ENCODE measurements around the gene TMEM147. TPM values are rescaled to one million over a fixed set of nuclear protein-coding genes. Genes with fewer than 3 reads are reported as not detected.
A peak's percentile ranks its signal among the peaks of the same experiment; 100 is the strongest.

The TMEM147 gene
- total and polyA plus RNA-seq, 2 of the 4 experiments (the other 2 are of a cell fraction) = 67.6 to 108 TPM

GRCh38 chr19:35522745-35523327, 22.6 kb upstream of the TMEM147 start:
- no peak overlapping the region for H3K9ac ChIP-seq (ENCODE audit: low read depth, low read length)
- H3K4me2 ChIP-seq (ENCODE audit: low read depth, low read length) = no peak overlapping the region
- no peak overlapping the region for H3K18ac ChIP-seq (ENCODE audit: low read depth, low read length)
- peaks cover 7% of the 10 kb centered on the region for H3K4me1 ChIP-seq (ENCODE audit: control insufficient read depth, insufficient read depth, low read length)
- H3K4me3 ChIP-seq (ENCODE audit: insufficient read depth, low read depth, low read length) = no peak overlapping the region
- no peak overlapping the region for H2BK20ac ChIP-seq (ENCODE audit: low read depth, low read length)
- H3K79me1 ChIP-seq (ENCODE audit: low read depth in 1 of 2, low read length in 2 of 2) = 0 out of 4 replicates have a peak, but pooled peaks cover 0 to 3% of the 10 kb centered on the region in 2 experiments
- no peak overlapping the region for H3K14ac ChIP-seq (replicated peaks; ENCODE audit: low read depth, low read length)
- H4K8ac ChIP-seq (ENCODE audit: low read depth in 2 of 2, low read length in 2 of 2) = no peak overlapping the region
- H2BK15ac ChIP-seq (ENCODE audit: low read depth, low read length) = no peak overlapping the region
- in situ Hi-C loops (cut with MboI; ENCODE audit: low sequenced_read_pairs) = no loop called here
- no peak overlapping the region for H2BK5ac ChIP-seq (ENCODE audit: low read depth, low read length, poor library complexity, severe bottlenecking)
- H3K23ac ChIP-seq (ENCODE audit: low read depth, low read length) = no peak overlapping the region
- H4K91ac ChIP-seq (ENCODE audit: insufficient read depth, low read depth, low read length) = no peak overlapping the region
- no TSS peak for BruUV-seq (replicated peaks)
- no peaks in the 10 kb centered on the region for H4K20me1 ChIP-seq (ENCODE audit: insufficient read depth, low read length)
- ATAC-seq (ENCODE audit: low read depth) (no peak), DNase-seq (no peak)
- no peaks in the 10 kb centered on the region for H3K9me3 ChIP-seq (ENCODE audit: control insufficient read depth, insufficient read depth, low read length)
- H3K56ac ChIP-seq (ENCODE audit: extremely low read depth, insufficient read depth, low read length) = no peak overlapping the region
- no peak overlapping the region for H2AK5ac ChIP-seq (ENCODE audit: low read depth, low read length)
- ChIA-PET CTCF (no interaction called here), POLR2A (ENCODE audit: unreplicated experiment) (no interaction called here)
- no peak overlapping the region for H2BK120ac ChIP-seq (ENCODE audit: low read depth, low read length)
- H2AK9ac ChIP-seq (replicated peaks; ENCODE audit: low read depth, low read length, poor library complexity) = no peak overlapping the region
- dilution Hi-C loops (cut with HindIII; ENCODE audit: low sequenced_read_pairs, unreplicated experiment) = no loop called here
- peak overlapping the region; percentile 43 for H2AFZ ChIP-seq (replicated peaks; ENCODE audit: low read length, poor library complexity)
- no peaks in the 10 kb centered on the region for H3K36me3 ChIP-seq (ENCODE audit: control insufficient read depth, insufficient read depth, low read length)
- TF ChIP-seq MAFK (IDR thresholded peaks at IDR 0.05; ENCODE audit: low read depth, low read length) (no peak), MAZ (IDR thresholded peaks at IDR 0.05; ENCODE audit: borderline replicate concordance, low read depth, low read length) (no peak), CEBPB (IDR thresholded peaks at IDR 0.05; ENCODE audit: low read depth, low read length) (no peak), POLR2A (IDR thresholded peaks at IDR 0.05; ENCODE audit: low read depth, low read length) (no peak), RAD21 (IDR thresholded peaks at IDR 0.05; ENCODE audit: low read length) (no peak), CHD1 (IDR thresholded peaks at IDR 0.05; ENCODE audit: low read depth, low read length) (no peak), NFE2L2 (IDR thresholded peaks at IDR 0.05; ENCODE audit: low read depth, low read length) (no peak), SMC3 (IDR thresholded peaks at IDR 0.05; ENCODE audit: low read depth, low read length) (no peak), MXI1 (IDR thresholded peaks at IDR 0.05; ENCODE audit: borderline replicate concordance, low read depth, low read length) (no peak), RCOR1 (IDR thresholded peaks at IDR 0.05; ENCODE audit: insufficient replicate concordance, low read length) (no peak), ELK1 (IDR thresholded peaks at IDR 0.05; ENCODE audit: borderline replicate concordance, low read depth, low read length) (no peak), RFX5 (IDR thresholded peaks at IDR 0.05; ENCODE audit: low read depth, low read length) (no peak), FOS (IDR thresholded peaks at IDR 0.05; ENCODE audit: low read depth, low read length) (no peak), BHLHE40 (IDR thresholded peaks at IDR 0.05; ENCODE audit: low read depth, low read length) (no peak)
- TF ChIP-seq, protein P1, sequence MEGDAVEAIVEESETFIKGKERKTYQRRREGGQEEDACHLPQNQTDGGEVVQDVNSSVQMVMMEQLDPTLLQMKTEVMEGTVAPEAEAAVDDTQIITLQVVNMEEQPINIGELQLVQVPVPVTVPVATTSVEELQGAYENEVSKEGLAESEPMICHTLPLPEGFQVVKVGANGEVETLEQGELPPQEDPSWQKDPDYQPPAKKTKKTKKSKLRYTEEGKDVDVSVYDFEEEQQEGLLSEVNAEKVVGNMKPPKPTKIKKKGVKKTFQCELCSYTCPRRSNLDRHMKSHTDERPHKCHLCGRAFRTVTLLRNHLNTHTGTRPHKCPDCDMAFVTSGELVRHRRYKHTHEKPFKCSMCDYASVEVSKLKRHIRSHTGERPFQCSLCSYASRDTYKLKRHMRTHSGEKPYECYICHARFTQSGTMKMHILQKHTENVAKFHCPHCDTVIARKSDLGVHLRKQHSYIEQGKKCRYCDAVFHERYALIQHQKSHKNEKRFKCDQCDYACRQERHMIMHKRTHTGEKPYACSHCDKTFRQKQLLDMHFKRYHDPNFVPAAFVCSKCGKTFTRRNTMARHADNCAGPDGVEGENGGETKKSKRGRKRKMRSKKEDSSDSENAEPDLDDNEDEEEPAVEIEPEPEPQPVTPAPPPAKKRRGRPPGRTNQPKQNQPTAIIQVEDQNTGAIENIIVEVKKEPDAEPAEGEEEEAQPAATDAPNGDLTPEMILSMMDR (conservative IDR thresholded peaks at IDR 0.05; ENCODE audit: low read depth, low read length) = no peak
- TF ChIP-seq, protein P2, sequence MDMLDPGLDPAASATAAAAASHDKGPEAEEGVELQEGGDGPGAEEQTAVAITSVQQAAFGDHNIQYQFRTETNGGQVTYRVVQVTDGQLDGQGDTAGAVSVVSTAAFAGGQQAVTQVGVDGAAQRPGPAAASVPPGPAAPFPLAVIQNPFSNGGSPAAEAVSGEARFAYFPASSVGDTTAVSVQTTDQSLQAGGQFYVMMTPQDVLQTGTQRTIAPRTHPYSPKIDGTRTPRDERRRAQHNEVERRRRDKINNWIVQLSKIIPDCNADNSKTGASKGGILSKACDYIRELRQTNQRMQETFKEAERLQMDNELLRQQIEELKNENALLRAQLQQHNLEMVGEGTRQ (IDR thresholded peaks at IDR 0.05; ENCODE audit: low read depth, low read length) = no peak
- no peak overlapping the region for H3K27ac ChIP-seq (ENCODE audit: insufficient read depth, low read length)
- H3K4ac ChIP-seq (ENCODE audit: low read depth, low read length) = no peak overlapping the region
- no peak overlapping the region for H4K5ac ChIP-seq (ENCODE audit: low read depth, low read length)
- H3K9me1 ChIP-seq (ENCODE audit: insufficient read depth, low read length) = peaks cover 10% of the 10 kb centered on the region
- H3K27me3 ChIP-seq (ENCODE audit: control insufficient read depth, insufficient read depth, low read length) = peaks cover 7% of the 10 kb centered on the region
- 75% methylated on average over 7 of the region's 12 CpGs; no CpG with 5 or more reads in 1 of the 2 experiments for WGBS, 2 experiments (ENCODE audit: extremely low coverage in 2 of 2, insufficient read length in 1 of 2)
- intact Hi-C loops (cut with micrococcal nuclease) = no loop called here
